Right lobe of liver (tissue), 4 donors: ENCODE data around the gene SNX21.
A peak's percentile ranks its signal among the peaks of the same experiment; 100 is the strongest.

Source experiments
- POLR2A ChIP-seq: fragments of 450-650 bp; IDR thresholded peaks from one replicate; pipeline ENCODE4 v1.6.1; 2017; ENCODE audit warnings: antibody characterized with exemption, mild to moderate bottlenecking
- TF ChIP-seq, protein P1 (sequence below), 4 donors: fragments of 200-600 bp in 3 of 4; fragments of 450-650 bp in 1 of 4; IDR thresholded peaks; one replicate each; pipeline versions ENCODE4 v1.5.1 to v1.8.0; 2016 to 2022; ENCODE audit warnings: antibody characterized with exemption in 4 of 4, mild to moderate bottlenecking in 2 of 4
- donor health status: DM: no; HTN: no; CAD: no.
- donor health status: DM: no; HTN: no; CAD: no.
- donor health status: DM: no; HTN: yes; CAD: no.

DNA sequence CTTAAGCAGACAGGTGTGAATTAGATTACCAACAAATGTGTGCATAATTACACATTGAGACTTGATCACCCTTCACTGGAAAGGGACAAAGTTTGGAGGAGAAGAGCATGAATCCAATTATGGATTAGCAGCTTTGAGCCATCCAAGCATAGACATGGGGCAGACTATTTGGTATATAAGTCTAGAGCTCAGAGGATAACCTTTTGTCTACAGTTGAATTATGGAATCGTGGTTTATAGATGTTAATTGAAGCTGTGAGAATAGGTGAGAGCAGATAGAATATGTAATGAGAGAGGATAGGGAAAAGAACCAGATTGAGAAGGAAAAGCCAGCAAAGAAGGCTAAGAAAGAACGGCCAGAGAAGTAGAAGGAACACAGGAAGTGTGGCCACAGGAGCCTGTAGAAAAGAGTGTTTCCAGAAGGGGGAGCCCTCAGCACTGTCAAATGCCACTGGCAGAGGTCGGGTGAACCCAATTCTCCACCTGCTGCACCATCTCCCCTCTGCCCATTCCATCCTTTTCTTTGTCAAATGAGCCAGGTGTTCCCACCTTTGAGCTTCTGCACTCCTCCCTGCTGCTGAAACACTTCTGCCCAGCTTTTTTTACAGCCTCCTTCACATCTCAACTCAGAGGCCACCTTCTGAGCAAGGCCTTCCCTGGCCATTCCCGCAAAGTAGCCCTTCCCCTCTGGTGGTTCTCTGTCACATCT, 34.5 kb upstream of the SNX21 start:
- TF ChIP-seq, protein P1, sequence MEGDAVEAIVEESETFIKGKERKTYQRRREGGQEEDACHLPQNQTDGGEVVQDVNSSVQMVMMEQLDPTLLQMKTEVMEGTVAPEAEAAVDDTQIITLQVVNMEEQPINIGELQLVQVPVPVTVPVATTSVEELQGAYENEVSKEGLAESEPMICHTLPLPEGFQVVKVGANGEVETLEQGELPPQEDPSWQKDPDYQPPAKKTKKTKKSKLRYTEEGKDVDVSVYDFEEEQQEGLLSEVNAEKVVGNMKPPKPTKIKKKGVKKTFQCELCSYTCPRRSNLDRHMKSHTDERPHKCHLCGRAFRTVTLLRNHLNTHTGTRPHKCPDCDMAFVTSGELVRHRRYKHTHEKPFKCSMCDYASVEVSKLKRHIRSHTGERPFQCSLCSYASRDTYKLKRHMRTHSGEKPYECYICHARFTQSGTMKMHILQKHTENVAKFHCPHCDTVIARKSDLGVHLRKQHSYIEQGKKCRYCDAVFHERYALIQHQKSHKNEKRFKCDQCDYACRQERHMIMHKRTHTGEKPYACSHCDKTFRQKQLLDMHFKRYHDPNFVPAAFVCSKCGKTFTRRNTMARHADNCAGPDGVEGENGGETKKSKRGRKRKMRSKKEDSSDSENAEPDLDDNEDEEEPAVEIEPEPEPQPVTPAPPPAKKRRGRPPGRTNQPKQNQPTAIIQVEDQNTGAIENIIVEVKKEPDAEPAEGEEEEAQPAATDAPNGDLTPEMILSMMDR (IDR thresholded peaks at IDR 0.05) = peak; percentile 35 to 80 (median 73)
- TF ChIP-seq POLR2A = no peak
